ENCODE data around the gene NRN1L. TPM values are rescaled to one million over a fixed set of nuclear protein-coding genes. Genes with fewer than 3 reads are reported as not detected.

The NRN1L gene
- total RNA-seq, 1 donor from 2014 or later: 0.49 TPM

GRCh38 chr16:67933805-67934204 lies 49.1 kb downstream of the NRN1L start:
- DNase-seq: no peak
- H3K4me3 ChIP-seq: no peak overlapping the region
- TF ChIP-seq CTCF (IDR thresholded peaks at IDR 0.05; ENCODE audit: borderline replicate concordance): no peak
- no peaks in the 10 kb centered on the region for H3K27me3 ChIP-seq (ENCODE audit: low read depth)
- H3K9me3 ChIP-seq (replicated peaks): no peaks in the 10 kb centered on the region
- peaks cover 40% of the 10 kb centered on the region for H3K4me1 ChIP-seq
- H3K27ac ChIP-seq (replicated peaks): no peak overlapping the region
- peaks cover 21% of the 10 kb centered on the region for H3K36me3 ChIP-seq
- intact Hi-C loops (cut with micrococcal nuclease): no loop called here

- no peak for DNase-seq
- Histone ChIP-seq H3K27me3 (ENCODE audit: low read depth) (no peaks in the 10 kb centered on the region), H3K36me3 (peaks cover 20% of the 10 kb centered on the region), H3K4me3 (peak overlapping the region; percentile 91), H3K4me1 (peaks cover 44% of the 10 kb centered on the region), H3K27ac (replicated peaks) (peak overlapping the region; percentile 94), H3K9me3 (replicated peaks) (no peaks in the 10 kb centered on the region)
- intact Hi-C loops (cut with micrococcal nuclease): no loop called here
- TF ChIP-seq CTCF (IDR thresholded peaks at IDR 0.05; ENCODE audit: borderline replicate concordance): no peak
Observed at GRCh38 chr16:67934306-67935100, 49.8 kb downstream of the NRN1L start.

GRCh38 chr16:67935101-67935401 lies 50.4 kb downstream of the NRN1L start:
- H3K9me3 ChIP-seq (replicated peaks): no peaks in the 10 kb centered on the region
- H3K27ac ChIP-seq (replicated peaks): peak overlapping the region; percentile 94
- no peak for TF ChIP-seq CTCF (IDR thresholded peaks at IDR 0.05; ENCODE audit: borderline replicate concordance)
- intact Hi-C loops (cut with micrococcal nuclease): no loop called here
- no peaks in the 10 kb centered on the region for H3K27me3 ChIP-seq (ENCODE audit: low read depth)
- peaks cover 21% of the 10 kb centered on the region for H3K36me3 ChIP-seq
- H3K4me3 ChIP-seq: peak overlapping the region; percentile 91
- peaks cover 49% of the 10 kb centered on the region for H3K4me1 ChIP-seq
- DNase-seq: no peak

GRCh38 chr16:67935402-67936123 lies 50.9 kb downstream of the NRN1L start:
- peak; percentile 94 for DNase-seq
- H3K4me3 ChIP-seq: peak overlapping the region; percentile 91
- intact Hi-C loops (cut with micrococcal nuclease): no loop called here
- peak overlapping the region; percentile 94 for H3K27ac ChIP-seq (replicated peaks)
- H3K27me3 ChIP-seq (ENCODE audit: low read depth): no peaks in the 10 kb centered on the region
- H3K9me3 ChIP-seq (replicated peaks): no peaks in the 10 kb centered on the region
- H3K36me3 ChIP-seq: peaks cover 20% of the 10 kb centered on the region
- peaks cover 53% of the 10 kb centered on the region for H3K4me1 ChIP-seq
- TF ChIP-seq CTCF (IDR thresholded peaks at IDR 0.05; ENCODE audit: borderline replicate concordance): no peak

Other genes starting within 250 kb of the NRN1L start
- 0.58 TPM for gene CARMIL2, start 239.7 kb upstream of the NRN1L start, total RNA-seq
- gene ACD, start 224.6 kb upstream of the NRN1L start, total RNA-seq: 7.1 TPM
- gene PARD6A, start 223.9 kb upstream of the NRN1L start, total RNA-seq: 3.4 TPM
- gene ENKD1, start 218.1 kb upstream of the NRN1L start, total RNA-seq: 9.6 TPM
- 2.9 TPM for gene C16orf86, start 218.1 kb upstream of the NRN1L start, total RNA-seq
- 11.1 TPM for gene GFOD2, start 165.6 kb upstream of the NRN1L start, total RNA-seq
- 14.7 TPM for gene RANBP10, start 78.3 kb upstream of the NRN1L start, total RNA-seq
- gene TSNAXIP1, start 78.0 kb upstream of the NRN1L start, total RNA-seq: 0.49 TPM
- gene THAP11, start 42.6 kb upstream of the NRN1L start, total RNA-seq: 31.4 TPM
- 73.6 TPM for gene NUTF2, start 38.0 kb upstream of the NRN1L start, total RNA-seq
- gene CENPT, start 37.2 kb upstream of the NRN1L start, total RNA-seq: 20.2 TPM
- gene EDC4, start 11.8 kb upstream of the NRN1L start, total RNA-seq: 33.2 TPM
- 19.5 TPM for gene PSKH1, start 8.4 kb downstream of the NRN1L start, total RNA-seq
- gene CTRL, start 47.0 kb downstream of the NRN1L start, total RNA-seq: 0.71 TPM
- gene PSMB10, start 52.0 kb downstream of the NRN1L start, total RNA-seq: 55.8 TPM
- 23.2 TPM for gene LCAT, start 59.2 kb downstream of the NRN1L start, total RNA-seq
- 79.2 TPM for gene SLC12A4, start 83.8 kb downstream of the NRN1L start, total RNA-seq
- gene DPEP3, start 95.6 kb downstream of the NRN1L start, total RNA-seq: not detected
- 0.99 TPM for gene DPEP2, start 114.6 kb downstream of the NRN1L start, total RNA-seq
- gene DPEP2NB, start 131.0 kb downstream of the NRN1L start, total RNA-seq: not detected
- gene DDX28, start 138.3 kb downstream of the NRN1L start, total RNA-seq: 8.9 TPM
- 6.8 TPM for gene DUS2, start 138.4 kb downstream of the NRN1L start, total RNA-seq
- 20.9 TPM for gene NFATC3, start 200.5 kb downstream of the NRN1L start, total RNA-seq

All from left ventricle myocardium inferior (tissue), 1 donor.